KMS-11 (cell line): Measurements from ENCODE around the gene CHERP.

Source experiments
- H2AFZ ChIP-seq: fragments of 200-600 bp; sonication (generic); 2 replicates; pipeline ENCODE4 v1.6.1; 2016; ENCODE audit warnings: antibody characterized with exemption, mixed run types, low read depth
- H3K27ac ChIP-seq: fragments of 200-600 bp; sonication (generic); 2 replicates; pipeline ENCODE4 v1.6.1; 2016; ENCODE audit warnings: mild to moderate bottlenecking, mixed run types
- H3K27me3 ChIP-seq: fragments of 200-600 bp; sonication (generic); 2 replicates; pipeline ENCODE4 v1.6.1; 2017; ENCODE audit warnings: mild to moderate bottlenecking, low read depth, mixed run types, moderate library complexity; ENCODE audit not compliant: insufficient read depth
- H3K36me3 ChIP-seq: fragments of 200-600 bp; sonication (generic); 2 replicates; pipeline ENCODE4 v1.6.1; 2017; ENCODE audit warnings: mild to moderate bottlenecking, mixed run types; ENCODE audit not compliant: insufficient read depth
- H3K4me1 ChIP-seq: fragments of 200-600 bp; sonication (generic); 2 replicates; pipeline ENCODE4 v1.6.1; 2016; ENCODE audit warnings: mild to moderate bottlenecking, low read depth, mixed run types; ENCODE audit not compliant: poor library complexity, severe bottlenecking
- H3K4me2 ChIP-seq: fragments of 200-600 bp; sonication (generic); 2 replicates; pipeline ENCODE4 v1.7.0; 2016; ENCODE audit warnings: mild to moderate bottlenecking, mixed run types
- H3K4me3 ChIP-seq: fragments of 200-600 bp; sonication (generic); IDR thresholded peaks from 2 replicates; pipeline ENCODE4 v1.6.1; 2017; ENCODE audit warnings: low read depth, low read length, mixed read lengths; ENCODE audit not compliant: insufficient read depth
- H3K79me2 ChIP-seq: fragments of 200-600 bp; sonication (generic); 2 replicates; pipeline ENCODE4 v1.6.1; 2016; ENCODE audit warnings: low read depth, mixed run types; ENCODE audit not compliant: insufficient read depth
- H3K9ac ChIP-seq: fragments of 200-600 bp; sonication (generic); 2 replicates; pipeline ENCODE4 v1.6.1; 2016; ENCODE audit warnings: mild to moderate bottlenecking, mixed run types
- H4K20me1 ChIP-seq: fragments of 200-600 bp; sonication (generic); 2 replicates; pipeline ENCODE4 v1.6.1; 2016; ENCODE audit warnings: mild to moderate bottlenecking, mixed run types; ENCODE audit not compliant: insufficient read depth
- CTCF ChIP-seq: fragments of 200-600 bp; sonication (generic); conservative IDR thresholded peaks from 2 replicates; pipeline ENCODE4 v1.6.1; 2017; ENCODE audit warnings: low read depth, mild to moderate bottlenecking, antibody characterized with exemption, low read length, moderate library complexity, mixed read lengths

The CHERP gene

GRCh38 chr19:16482745-16483144, 59.5 kb downstream of the CHERP start:
- H3K27me3 ChIP-seq: no peaks in the 10 kb centered on the region
- H4K20me1 ChIP-seq: no peaks in the 10 kb centered on the region
- H3K4me2 ChIP-seq: no peak overlapping the region
- H3K4me1 ChIP-seq: no peaks in the 10 kb centered on the region
- H3K36me3 ChIP-seq: no peaks in the 10 kb centered on the region
- H3K4me3 ChIP-seq: no peak overlapping the region
- H3K9ac ChIP-seq: no peak overlapping the region
- H3K79me2 ChIP-seq: no peaks in the 10 kb centered on the region
- H2AFZ ChIP-seq: no peak overlapping the region
- no peak overlapping the region for H3K27ac ChIP-seq
- no peak for TF ChIP-seq CTCF

DNA sequence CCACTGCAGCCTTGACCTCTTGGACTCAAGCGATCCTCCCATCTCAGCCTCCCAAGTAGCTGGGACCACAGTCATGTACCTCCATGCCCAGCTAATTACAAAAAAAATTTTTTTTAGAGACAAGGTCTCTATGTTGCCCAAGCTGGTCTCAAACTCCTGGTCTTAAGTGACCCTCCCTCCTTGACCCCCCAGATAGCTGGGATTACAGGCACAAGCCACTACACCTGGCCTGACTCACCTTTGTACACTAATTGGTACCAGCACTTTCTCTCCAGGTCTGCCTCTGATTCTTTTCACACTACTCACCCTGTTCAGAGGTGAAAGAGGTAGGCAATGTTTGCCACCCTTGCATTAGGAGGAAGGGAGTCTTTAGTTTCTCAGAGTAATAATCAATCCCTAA, 64.9 kb downstream of the CHERP start:
- no peak overlapping the region for H2AFZ ChIP-seq
- H3K4me3 ChIP-seq: no peak overlapping the region
- no peaks in the 10 kb centered on the region for H3K27me3 ChIP-seq
- H3K4me2 ChIP-seq: no peak overlapping the region
- no peaks in the 10 kb centered on the region for H3K79me2 ChIP-seq
- no peaks in the 10 kb centered on the region for H4K20me1 ChIP-seq
- no peak for TF ChIP-seq CTCF
- H3K4me1 ChIP-seq: peaks cover 3% of the 10 kb centered on the region
- H3K9ac ChIP-seq: no peak overlapping the region
- H3K36me3 ChIP-seq: no peaks in the 10 kb centered on the region
- H3K27ac ChIP-seq: no peak overlapping the region

DNA sequence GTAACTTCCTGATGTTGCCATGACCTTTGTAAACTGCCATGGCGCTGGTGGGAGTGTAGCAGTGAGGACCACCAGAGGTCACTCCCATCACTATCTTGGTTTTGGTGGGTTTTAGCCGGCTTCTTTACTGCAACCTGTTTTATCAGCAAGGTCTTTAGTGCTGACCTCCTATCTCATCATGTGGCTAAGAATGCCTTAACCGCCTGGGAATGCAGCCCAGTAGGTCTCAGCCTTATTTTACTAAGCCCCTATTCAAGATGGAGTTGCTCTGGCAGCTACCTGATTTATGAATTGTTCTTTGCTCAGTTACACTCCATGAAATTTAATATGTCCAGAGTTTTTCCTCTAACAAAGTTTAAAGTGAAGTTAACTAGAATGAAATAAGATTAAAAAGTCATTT, 65.8 kb downstream of the CHERP start:
- no peaks in the 10 kb centered on the region for H4K20me1 ChIP-seq
- no peak overlapping the region for H3K4me2 ChIP-seq
- TF ChIP-seq CTCF: no peak
- no peak overlapping the region for H3K9ac ChIP-seq
- no peaks in the 10 kb centered on the region for H3K36me3 ChIP-seq
- H3K27me3 ChIP-seq: no peaks in the 10 kb centered on the region
- peaks cover 4% of the 10 kb centered on the region for H3K4me1 ChIP-seq
- H3K79me2 ChIP-seq: no peaks in the 10 kb centered on the region
- H3K27ac ChIP-seq: no peak overlapping the region
- no peak overlapping the region for H2AFZ ChIP-seq
- no peak overlapping the region for H3K4me3 ChIP-seq

- H3K4me1 ChIP-seq: peaks cover 21% of the 10 kb centered on the region
- no peak overlapping the region for H2AFZ ChIP-seq
- H3K27me3 ChIP-seq: no peaks in the 10 kb centered on the region
- TF ChIP-seq CTCF: no peak
- no peak overlapping the region for H3K9ac ChIP-seq
- no peak overlapping the region for H3K27ac ChIP-seq
- no peak overlapping the region for H3K4me2 ChIP-seq
- H3K79me2 ChIP-seq: peaks cover 23% of the 10 kb centered on the region
- peaks cover 8% of the 10 kb centered on the region; the same call in 1 of the 2 replicates for H4K20me1 ChIP-seq
- H3K36me3 ChIP-seq: no peaks in the 10 kb centered on the region
- no peak overlapping the region for H3K4me3 ChIP-seq
These were observed 68.3 kb downstream of the CHERP start for GRCh38 chr19:16473875-16474392.
